CD4-positive, alpha-beta T cell treated with Interleukin-4 for 4 hours (primary cell): ENCODE measurements around the gene ST14.

Experiments
- DNase-seq: peaks from one replicate; pipeline ENCODE4 v3.0.0-alpha.2; 2020

Gene ST14

GRCh38 chr11:130159657-130160497 is at the start of gene ST14:
Gene ST14, plus strand, starts transcription at chr11:130159782. Its CDS starts 198 bp downstream, at chr11:130159980.
- no peak for DNase-seq

- no peak for DNase-seq
These were observed 49.1 kb upstream of the ST14 start for GRCh38 chr11:130110339-130111108.

GRCh38 chr11:130112071-130112830 is 47.3 kb upstream of the ST14 start:
- no peak for DNase-seq

- no peak for DNase-seq
These were observed 45.3 kb upstream of the ST14 start for GRCh38 chr11:130114281-130114680.

GRCh38 chr11:130114726-130115125 is 44.9 kb upstream of the ST14 start:
- DNase-seq = no peak

GRCh38 chr11:130115218-130115617 is 44.4 kb upstream of the ST14 start:
- DNase-seq = no peak

- DNase-seq = no peak
These were observed 41.4 kb upstream of the ST14 start for GRCh38 chr11:130118165-130118564.

GRCh38 chr11:130118636-130119387 is 40.8 kb upstream of the ST14 start:
- peak; percentile 42 for DNase-seq

GRCh38 chr11:130120045-130120444 is 39.5 kb upstream of the ST14 start:
- DNase-seq = no peak

GRCh38 chr11:130121445-130121978 is 38.1 kb upstream of the ST14 start:
- peak; percentile 16 for DNase-seq

GRCh38 chr11:130122141-130122575 is 37.4 kb upstream of the ST14 start:
- no peak for DNase-seq

- no peak for DNase-seq
These were observed 36.1 kb upstream of the ST14 start for GRCh38 chr11:130123414-130124040.

- DNase-seq = peak; percentile 18
These were observed 35.5 kb upstream of the ST14 start for GRCh38 chr11:130124096-130124495.

- DNase-seq = no peak
These were observed 33.9 kb upstream of the ST14 start for GRCh38 chr11:130125638-130126037.

GRCh38 chr11:130126516-130126915 is 33.1 kb upstream of the ST14 start:
- no peak for DNase-seq

- DNase-seq = no peak
These were observed 32.1 kb upstream of the ST14 start for GRCh38 chr11:130127509-130127908.

GRCh38 chr11:130128626-130129025 is 31.0 kb upstream of the ST14 start:
- no peak for DNase-seq

GRCh38 chr11:130129922-130130321 is 29.7 kb upstream of the ST14 start:
- DNase-seq = no peak

- DNase-seq = peak; percentile 82
These were observed 27.4 kb upstream of the ST14 start for GRCh38 chr11:130131961-130132850.

GRCh38 chr11:130133716-130134115 is 25.9 kb upstream of the ST14 start:
- DNase-seq = no peak

GRCh38 chr11:130136107-130136506 is 23.5 kb upstream of the ST14 start:
- DNase-seq = no peak
